ENCODE data around the gene IMPDH1. TPM values are rescaled to one million over a fixed set of nuclear protein-coding genes. Genes with fewer than 3 reads are reported as not detected.

Gene IMPDH1
- total and polyA plus RNA-seq, 2 donors from 2014 or later, result 20.9 to 40.3 TPM

GRCh38 chr7:128456255-128456725 lies 46.5 kb upstream of the IMPDH1 start:
- Histone ChIP-seq H3K4me3 (ENCODE audit: low read length in 3 of 3) (peak overlapping the region; percentile 82 to 91 (median 90)), H3K4me1 (ENCODE audit: control insufficient read depth in 2 of 3, insufficient read depth in 2 of 3, low read depth in 1 of 3, low read length in 3 of 3) (peaks cover 0 to 17% (median 9%) of the 10 kb centered on the region in 3 donors), H3K9me3 (ENCODE audit: control insufficient read depth in 2 of 3, insufficient read depth in 1 of 3, low read length in 3 of 3) (no peaks in the 10 kb centered on the region), H3K27me3 (ENCODE audit: control insufficient read depth, insufficient read depth, low read length) (no peaks in the 10 kb centered on the region), H3K9ac (ENCODE audit: low read length in 3 of 3) (peak overlapping the region; percentile 62 to 86 (median 71)), H3K36me3 (ENCODE audit: control insufficient read depth in 2 of 3, insufficient read depth in 3 of 3, low read length in 3 of 3) (no peaks in the 10 kb centered on the region), H3K27ac (ENCODE audit: low read depth in 2 of 2, low read length in 2 of 2) (peak overlapping the region; percentile 84 to 93)
- intact Hi-C loops (cut with DNase I), result no loop called here
- DNase-seq (peak in 3 of 5 donors; percentile 16 to 57 (median 32)), FAIRE-seq (no peak)
- no peak for TF ChIP-seq CTCF (IDR thresholded peaks at IDR 0.05; ENCODE audit: borderline replicate concordance, extremely low read depth, insufficient read depth)

- TF ChIP-seq CTCF (IDR thresholded peaks at IDR 0.05; ENCODE audit: borderline replicate concordance, extremely low read depth, insufficient read depth), result no peak
- peak; percentile 90 to 98 (median 95) for DNase-seq
- peak within 1 kb of the TSS; percentile 84 to 93 for H3K27ac ChIP-seq (ENCODE audit: low read depth in 2 of 2, low read length in 2 of 2)
- no peaks in the 10 kb centered on the region for H3K36me3 ChIP-seq (ENCODE audit: control insufficient read depth in 2 of 3, insufficient read depth in 3 of 3, low read length in 3 of 3)
- peak within 1 kb of the TSS; percentile 82 to 91 (median 90) for H3K4me3 ChIP-seq (ENCODE audit: low read length in 3 of 3)
- no peak for FAIRE-seq
- peaks cover 0 to 17% (median 9%) of the 10 kb centered on the region in 3 donors for H3K4me1 ChIP-seq (ENCODE audit: control insufficient read depth in 2 of 3, insufficient read depth in 2 of 3, low read depth in 1 of 3, low read length in 3 of 3)
- no peaks in the 10 kb centered on the region for H3K27me3 ChIP-seq (ENCODE audit: control insufficient read depth, insufficient read depth, low read length)
- peak within 1 kb of the TSS; percentile 62 to 86 (median 71) for H3K9ac ChIP-seq (ENCODE audit: low read length in 3 of 3)
- no peaks in the 10 kb centered on the region for H3K9me3 ChIP-seq (ENCODE audit: control insufficient read depth in 2 of 3, insufficient read depth in 1 of 3, low read length in 3 of 3)
- intact Hi-C loops (cut with DNase I), result no loop called here
Observed at GRCh38 chr7:128455543-128456254, 45.9 kb upstream of the IMPDH1 start, which contains the start of gene HILPDA. TSS of gene HILPDA (plus strand) at chr7:128455878. CDS start at chr7:128457269, 1,391 bp downstream.

- FAIRE-seq (no peak), DNase-seq (peak in 1 of 5 donors; percentile 56)
- Histone ChIP-seq H3K9ac (ENCODE audit: low read length in 3 of 3) (peak overlapping the region in 2 of 3 donors; percentile 62 to 86), H3K4me1 (ENCODE audit: control insufficient read depth in 2 of 3, insufficient read depth in 2 of 3, low read depth in 1 of 3, low read length in 3 of 3) (peaks cover 0 to 17% (median 9%) of the 10 kb centered on the region in 3 donors), H3K4me3 (ENCODE audit: low read length in 3 of 3) (peak overlapping the region; percentile 82 to 91 (median 90)), H3K36me3 (ENCODE audit: control insufficient read depth in 2 of 3, insufficient read depth in 3 of 3, low read length in 3 of 3) (no peaks in the 10 kb centered on the region), H3K27me3 (ENCODE audit: control insufficient read depth, insufficient read depth, low read length) (no peaks in the 10 kb centered on the region), H3K27ac (ENCODE audit: low read depth in 2 of 2, low read length in 2 of 2) (peak overlapping the region; percentile 84 to 93), H3K9me3 (ENCODE audit: control insufficient read depth in 2 of 3, insufficient read depth in 1 of 3, low read length in 3 of 3) (no peaks in the 10 kb centered on the region)
- intact Hi-C loops (cut with DNase I), result no loop called here
- no peak for TF ChIP-seq CTCF (IDR thresholded peaks at IDR 0.05; ENCODE audit: borderline replicate concordance, extremely low read depth, insufficient read depth)
Observed at GRCh38 chr7:128454808-128455542, 45.2 kb upstream of the IMPDH1 start.
